Heart right ventricle (tissue), 16 donors: ENCODE results near the gene PRDX1. TPM values are rescaled to one million over a fixed set of nuclear protein-coding genes. Genes with fewer than 3 reads are reported as not detected.

Experiments
- ATAC-seq, 8 donors: fragments of 200-7000 bp; cut with Tn5 transposase; one replicate each; pipeline ENCODE4 v1.9.1; 2020; ENCODE audit warnings: mild to moderate bottlenecking in 8 of 8, moderate library complexity in 8 of 8, moderate number of reproducible peaks in 1 of 8
- DNase-seq, 2 donors: peaks; one replicate each; pipeline ENCODE4 v3.0.0-alpha.2; 2020
- H3K27ac ChIP-seq, 10 donors: fragments of 200-600 bp; sonication (generic) in 2 of 10; one replicate each; pipeline versions ENCODE4 v1.5.0 to v1.8.0; 2020 to 2022; ENCODE audit warnings: mild to moderate bottlenecking in 3 of 10
- H3K27me3 ChIP-seq, 7 donors: fragments of 200-600 bp; one replicate each; pipeline ENCODE4 v1.8.0; 2021 to 2022; ENCODE audit warnings: mild to moderate bottlenecking in 2 of 7
- H3K36me3 ChIP-seq, 9 donors: fragments of 200-600 bp; sonication (generic) in 1 of 9; one replicate each; pipeline versions ENCODE4 v1.5.0 to v1.8.0; 2020 to 2022; ENCODE audit warnings: mild to moderate bottlenecking in 2 of 9
- H3K4me1 ChIP-seq, 9 donors: fragments of 200-600 bp; sonication (generic) in 1 of 9; one replicate each; pipeline versions ENCODE4 v1.5.0 to v1.8.0; 2020 to 2022; ENCODE audit warnings: mild to moderate bottlenecking in 4 of 9
- H3K4me3 ChIP-seq, 10 donors: fragments of 200-600 bp; sonication (generic) in 2 of 10; one replicate each; pipeline versions ENCODE4 v1.5.0 to v1.8.0; 2020 to 2022; ENCODE audit warnings: mild to moderate bottlenecking in 7 of 10, moderate library complexity in 2 of 10
- H3K9me3 ChIP-seq, 11 donors: fragments of 200-600 bp in 10 of 11; sonication (generic) in 2 of 11; one replicate each; pipeline versions ENCODE4 v1.5.0 to v1.8.0; 2013 to 2022; ENCODE audit warnings: mild to moderate bottlenecking in 2 of 11, control low read depth in 1 of 11, moderate library complexity in 1 of 11
- WGBS, 2 donors: extraction: QIAGEN DNeasy Blood & Tissue Kit; methylation state at CpG; one replicate each; pipeline ENCODE4 v1.1.7; 2013; ENCODE audit warnings: inconsistent platforms in 1 of 2; 5-methylcytosine and 5-hydroxymethylcytosine counted together
- intact Hi-C, 10 donors: fragments of 100-400 bp; cut with DNase I; formaldehyde crosslinking; loops; one replicate each; pipeline versions ENCODE4 v1.11.1 to v1.14.2; 2022
- polyA plus RNA-seq, 2 donors: library from polyadenylated mRNA; stranded (reverse); fragments of 200-250 nt; gene quantifications; one replicate each; pipeline ENCODE4 v1.2.3, GENCODE V29; 2013
- total RNA-seq, 10 donors: library from RNA; stranded (reverse); fragmentation: NEBNext Ultra II Directional in 3 of 10; extraction: Animal tissue kit (Norgen Biotek cat#: 25700) in 3 of 10; gene quantifications; one replicate each; pipeline versions ENCODE4 v1.2.1 to v1.2.4, GENCODE V29; 2021 to 2023
- TF ChIP-seq, protein P1 (sequence below), 9 donors: fragments of 200-600 bp; sonication (generic) in 2 of 9; IDR thresholded peaks; one replicate each; pipeline versions ENCODE4 v1.5.0 to v1.8.0; 2021 to 2022; ENCODE audit warnings: antibody characterized with exemption in 9 of 9, mild to moderate bottlenecking in 5 of 9, moderate library complexity in 1 of 9
- donor health status: Arrhythmogenic right ventricular cardiomyopathy.
- donor health status: ischemic (EF 13 %, LVEDD 7.1; RV severe dilation, severe dysfunction).
- donor health status: healthy with polysubstance abuse.
- donor health status: DM: no; HTN: yes; CAD: no.
- donor health status: DM: no; HTN: no; CAD: no.
- donor health status: ischemic (EF 25% LVEDD 6.9; RV normal size, moderate dysfunction).
- donor health status: ischemic (EF 25% LVEDD 5.7; RV mildly dilated, moderate dysfunction).
- donor health status: healthy.
- donor health status: DM: yes; HTN: yes; CAD: no.
- donor health status: Ischemic cardiomyopathy.
- donor health status: ischemic (EF 35%, LVEDD 5.7; RV mildly dilated, moderate dysfunction).
- donor health status: nonischemic (EF 11% LVEDD 7.7; RV severe dilation, severe dysfunction).
- donor health status: DM: yes; HTN: yes; CAD: no.
- donor health status: PGD.
- donor health status: ischemic (EF 29% LVEDD 5.4; RV normal size, mild dysfunction).
- donor health status: nonischemic (EF 23%, LVEDD 6.1; RV moderate dilation, normal function).

The PRDX1 gene
- total and polyA plus RNA-seq, 12 donors = 212 to 610 (median 321) TPM

DNA sequence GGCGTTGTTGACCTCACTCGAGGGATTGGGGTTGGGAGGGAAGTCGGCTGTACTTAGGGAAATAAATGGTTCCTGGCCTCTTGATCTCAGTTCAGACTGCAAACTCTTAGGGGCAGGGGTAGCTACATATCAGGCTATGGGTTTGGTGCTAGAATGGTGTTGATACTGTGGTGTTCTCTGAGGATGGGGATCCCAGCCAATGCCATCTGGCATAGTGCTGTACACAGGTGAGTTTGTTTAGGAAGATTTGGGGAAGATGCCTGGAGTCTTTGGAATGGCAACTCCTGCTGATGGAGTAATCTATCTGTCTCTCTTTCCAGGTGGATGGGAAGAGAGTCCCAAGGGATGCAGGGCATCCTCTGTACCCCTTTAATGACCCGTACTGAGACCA lies 47.9 kb upstream of the PRDX1 start:
- DNase-seq = no peak
- Histone ChIP-seq H3K9me3 (no peaks in the 10 kb centered on the region), H3K36me3 (peaks cover 0 to 62% (median 0%) of the 10 kb centered on the region in 9 donors), H3K27me3 (no peaks in the 10 kb centered on the region), H3K4me1 (peaks cover 0 to 17% (median 12%) of the 10 kb centered on the region in 9 donors), H3K4me3 (no peak overlapping the region), H3K27ac (no peak overlapping the region)
- WGBS, 2 donors = 56 to 57% methylated on average over 4 of the region's 4 CpGs
- TF ChIP-seq, protein P1, sequence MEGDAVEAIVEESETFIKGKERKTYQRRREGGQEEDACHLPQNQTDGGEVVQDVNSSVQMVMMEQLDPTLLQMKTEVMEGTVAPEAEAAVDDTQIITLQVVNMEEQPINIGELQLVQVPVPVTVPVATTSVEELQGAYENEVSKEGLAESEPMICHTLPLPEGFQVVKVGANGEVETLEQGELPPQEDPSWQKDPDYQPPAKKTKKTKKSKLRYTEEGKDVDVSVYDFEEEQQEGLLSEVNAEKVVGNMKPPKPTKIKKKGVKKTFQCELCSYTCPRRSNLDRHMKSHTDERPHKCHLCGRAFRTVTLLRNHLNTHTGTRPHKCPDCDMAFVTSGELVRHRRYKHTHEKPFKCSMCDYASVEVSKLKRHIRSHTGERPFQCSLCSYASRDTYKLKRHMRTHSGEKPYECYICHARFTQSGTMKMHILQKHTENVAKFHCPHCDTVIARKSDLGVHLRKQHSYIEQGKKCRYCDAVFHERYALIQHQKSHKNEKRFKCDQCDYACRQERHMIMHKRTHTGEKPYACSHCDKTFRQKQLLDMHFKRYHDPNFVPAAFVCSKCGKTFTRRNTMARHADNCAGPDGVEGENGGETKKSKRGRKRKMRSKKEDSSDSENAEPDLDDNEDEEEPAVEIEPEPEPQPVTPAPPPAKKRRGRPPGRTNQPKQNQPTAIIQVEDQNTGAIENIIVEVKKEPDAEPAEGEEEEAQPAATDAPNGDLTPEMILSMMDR (IDR thresholded peaks at IDR 0.05) = no peak
- intact Hi-C loops = loop anchor here in 8 of 10 donors (2.0 to 10.0 kb wide), 8 partner anchors 52 to 557 kb away; partner anchors contain the start of genes HECTD3 (in 2 of the 8) and UROD (in 2 of the 8)
- no peak for ATAC-seq

- intact Hi-C loops = loop anchor here in 8 of 10 donors (2.0 to 10.0 kb wide), 8 partner anchors 51 to 556 kb away; partner anchors contain the start of genes HECTD3 (in 2 of the 8) and UROD (in 2 of the 8)
- WGBS, 2 donors = 86 to 90% methylated on average over 4 of the region's 4 CpGs
- TF ChIP-seq, protein P1 (IDR thresholded peaks at IDR 0.05) = no peak
- no peak for DNase-seq
- ATAC-seq = no peak
- Histone ChIP-seq H3K9me3 (no peaks in the 10 kb centered on the region), H3K4me3 (no peak overlapping the region), H3K27ac (no peak overlapping the region), H3K27me3 (no peaks in the 10 kb centered on the region), H3K36me3 (peaks cover 0 to 72% (median 0%) of the 10 kb centered on the region in 9 donors), H3K4me1 (peaks cover 0 to 17% (median 12%) of the 10 kb centered on the region in 9 donors)
Observed at GRCh38 chr1:45568421-45568820, 46.7 kb upstream of the PRDX1 start.

GRCh38 chr1:45567911-45568310 lies 46.2 kb upstream of the PRDX1 start:
- no peak for ATAC-seq
- H3K27me3 ChIP-seq = no peaks in the 10 kb centered on the region

GRCh38 chr1:45566722-45567121 lies 45.0 kb upstream of the PRDX1 start:
- 15 to 17% methylated on average over 5 of the region's 5 CpGs for WGBS, 2 donors
- intact Hi-C loops = loop anchor here in 6 of 10 donors (5.0 to 10.0 kb wide), 5 partner anchors 49 to 554 kb away; partner anchors contain the start of genes HECTD3 (in 2 of the 6) and UROD (in 2 of the 6)
- H3K4me3 ChIP-seq = no peak overlapping the region
- TF ChIP-seq, protein P1 (IDR thresholded peaks at IDR 0.05) = no peak
- DNase-seq (peak; percentile 52 to 53), ATAC-seq (peak; percentile 20 to 90 (median 83))
- H3K27me3 ChIP-seq = no peaks in the 10 kb centered on the region
- H3K36me3 ChIP-seq = peaks cover 0 to 89% (median 5%) of the 10 kb centered on the region in 9 donors
- H3K4me1 ChIP-seq = peaks cover 0 to 17% (median 12%) of the 10 kb centered on the region in 9 donors
- H3K27ac ChIP-seq = peak overlapping the region in 3 of 10 donors; percentile 9 to 41 (median 32)
- no peaks in the 10 kb centered on the region for H3K9me3 ChIP-seq

More at GRCh38 chr1:45567911-45568310, 46.2 kb upstream of the PRDX1 start:
- no peak overlapping the region for H3K27ac ChIP-seq
- no peaks in the 10 kb centered on the region for H3K9me3 ChIP-seq
- DNase-seq = no peak
- peaks cover 0 to 17% (median 12%) of the 10 kb centered on the region in 9 donors for H3K4me1 ChIP-seq
- no peak overlapping the region for H3K4me3 ChIP-seq
- WGBS, 2 donors = 90% methylated on average over 7 of the region's 7 CpGs
- TF ChIP-seq, protein P1 (IDR thresholded peaks at IDR 0.05) = no peak
- intact Hi-C loops = loop anchor here in 8 of 10 donors (2.0 to 10.0 kb wide), 8 partner anchors 51 to 556 kb away; partner anchors contain the start of genes HECTD3 (in 2 of the 8) and UROD (in 2 of the 8)
- H3K36me3 ChIP-seq = peaks cover 0 to 77% (median 2%) of the 10 kb centered on the region in 9 donors
